ENCODE data around the gene FRMD6. TPM values are rescaled to one million over a fixed set of nuclear protein-coding genes. Genes with fewer than 3 reads are reported as not detected.

FRMD6 gene
- total RNA-seq, 1 experiment from 2014 or later, result 9.6 TPM

DNA sequence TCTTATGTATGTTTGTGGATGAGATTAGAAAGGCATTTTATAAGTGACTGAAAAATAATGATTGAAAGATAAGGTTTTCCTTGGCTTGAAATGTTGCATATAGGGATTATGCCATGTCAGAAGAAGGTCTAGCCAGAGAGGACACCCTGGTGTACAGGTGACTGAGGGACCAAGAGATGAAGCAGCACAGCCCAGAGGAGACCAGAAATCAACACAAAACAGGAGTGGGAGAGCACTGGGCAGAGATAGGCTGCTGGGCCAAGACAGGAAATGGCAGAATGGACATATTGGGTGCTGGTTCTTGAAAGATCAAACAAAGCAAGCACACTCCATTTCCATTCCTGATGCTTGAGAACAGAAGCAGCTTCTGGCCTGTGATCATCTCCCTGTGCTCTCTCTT is 24.4 kb upstream of the FRMD6 start:
- Histone ChIP-seq H3T11ph (ENCODE audit: low read length) (no peak overlapping the region), H3K14ac (ENCODE audit: insufficient read depth, low read length) (no peak overlapping the region), H4K91ac (ENCODE audit: insufficient read length, low read depth, low read length) (no peak overlapping the region), H3K9ac (ENCODE audit: extremely low read depth, insufficient read length, low read length) (no peak overlapping the region), H3K23me2 (ENCODE audit: insufficient read length, low read depth, low read length, poor library complexity, severe bottlenecking) (no peaks in the 10 kb centered on the region), H4K8ac (replicated peaks; ENCODE audit: insufficient read length, low read depth, low read length) (no peak overlapping the region), H2BK120ac (ENCODE audit: low read depth, low read length, poor library complexity, severe bottlenecking) (no peak overlapping the region), H2BK5ac (ENCODE audit: insufficient read length, low read length) (no peak overlapping the region), H2AFZ (ENCODE audit: low read length) (no peak overlapping the region), H3K18ac (ENCODE audit: insufficient read length, low read depth, low read length) (no peak overlapping the region), H2BK20ac (ENCODE audit: low read depth, low read length, poor library complexity, severe bottlenecking) (no peak overlapping the region), H4K20me1 (ENCODE audit: control insufficient read depth, insufficient read depth, insufficient read length) (no peaks in the 10 kb centered on the region), H3K4me1 (ENCODE audit: insufficient read depth, low read length) (no peaks in the 10 kb centered on the region), H3K79me1 (ENCODE audit: insufficient read depth, low read depth, low read length, poor library complexity, severe bottlenecking) (no peaks in the 10 kb centered on the region), H3K4ac (ENCODE audit: low read depth, low read length) (no peak overlapping the region), H3K56ac (ENCODE audit: insufficient read length, low read depth, low read length) (no peak overlapping the region), H4K5ac (ENCODE audit: insufficient read length, low read depth, low read length) (no peak overlapping the region), H3K23ac (ENCODE audit: insufficient read length, low read depth, low read length) (no peak overlapping the region), H2BK12ac (ENCODE audit: insufficient read length, low read depth, low read length) (no peak overlapping the region), H3K4me2 (ENCODE audit: insufficient read depth, insufficient read length, low read length) (no peak overlapping the region), H3K27ac (ENCODE audit: insufficient read length, low read depth, low read length) (no peak overlapping the region), H2AK5ac (ENCODE audit: insufficient read length, low read length) (no peak overlapping the region), H2BK15ac (ENCODE audit: low read depth, low read length) (no peak overlapping the region), H3K27me3 (ENCODE audit: insufficient read depth, low read length) (no peaks in the 10 kb centered on the region), H3K9me3 (ENCODE audit: control insufficient read depth, low read depth, low read length) (no peaks in the 10 kb centered on the region), H3K79me2 (ENCODE audit: insufficient read depth, low read length) (no peaks in the 10 kb centered on the region)
- DNase-seq, result no peak
- TF ChIP-seq, protein P1, sequence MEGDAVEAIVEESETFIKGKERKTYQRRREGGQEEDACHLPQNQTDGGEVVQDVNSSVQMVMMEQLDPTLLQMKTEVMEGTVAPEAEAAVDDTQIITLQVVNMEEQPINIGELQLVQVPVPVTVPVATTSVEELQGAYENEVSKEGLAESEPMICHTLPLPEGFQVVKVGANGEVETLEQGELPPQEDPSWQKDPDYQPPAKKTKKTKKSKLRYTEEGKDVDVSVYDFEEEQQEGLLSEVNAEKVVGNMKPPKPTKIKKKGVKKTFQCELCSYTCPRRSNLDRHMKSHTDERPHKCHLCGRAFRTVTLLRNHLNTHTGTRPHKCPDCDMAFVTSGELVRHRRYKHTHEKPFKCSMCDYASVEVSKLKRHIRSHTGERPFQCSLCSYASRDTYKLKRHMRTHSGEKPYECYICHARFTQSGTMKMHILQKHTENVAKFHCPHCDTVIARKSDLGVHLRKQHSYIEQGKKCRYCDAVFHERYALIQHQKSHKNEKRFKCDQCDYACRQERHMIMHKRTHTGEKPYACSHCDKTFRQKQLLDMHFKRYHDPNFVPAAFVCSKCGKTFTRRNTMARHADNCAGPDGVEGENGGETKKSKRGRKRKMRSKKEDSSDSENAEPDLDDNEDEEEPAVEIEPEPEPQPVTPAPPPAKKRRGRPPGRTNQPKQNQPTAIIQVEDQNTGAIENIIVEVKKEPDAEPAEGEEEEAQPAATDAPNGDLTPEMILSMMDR (conservative IDR thresholded peaks at IDR 0.05), result no peak
- Mint-ChIP-seq H3K27ac (no peak overlapping the region), H3K4me1 (0 out of 4 replicates have a peak, but pooled peaks cover 0 to 4% of the 10 kb centered on the region in 2 experiments), H3K4me3 (no peak overlapping the region), H3K27me3 (ENCODE audit: low read depth) (no peaks in the 10 kb centered on the region), H3K9me3 (no peaks in the 10 kb centered on the region), H3K36me3 (ENCODE audit: insufficient read depth in 1 of 3, low read depth in 3 of 3) (no peaks in the 10 kb centered on the region)

All from H9 (cell line).